GM18517 (cell line): Measurements from ENCODE around the gene SHISAL1.

Source experiments
- ATAC-seq: cut with Tn5 transposase; IDR thresholded peaks from one replicate; pipeline ENCODE4 v1.9.1; 2021; ENCODE audit warnings: mild to moderate bottlenecking, moderate library complexity; ENCODE audit not compliant: unreplicated experiment

Gene SHISAL1

GRCh38 chr22:44281768-44282637 lies 30.7 kb downstream of the SHISAL1 start:
- no peak for ATAC-seq

- no peak for ATAC-seq
These were observed 32.0 kb downstream of the SHISAL1 start for GRCh38 chr22:44280665-44281188.

GRCh38 chr22:44279069-44279360 lies 33.7 kb downstream of the SHISAL1 start:
- ATAC-seq = no peak

- no peak for ATAC-seq
These were observed 34.3 kb downstream of the SHISAL1 start for GRCh38 chr22:44278243-44279068.

- no peak for ATAC-seq
These were observed 35.2 kb downstream of the SHISAL1 start for GRCh38 chr22:44277386-44278135.

- ATAC-seq = no peak
These were observed 35.9 kb downstream of the SHISAL1 start for GRCh38 chr22:44276706-44277356.

- no peak for ATAC-seq
These were observed 36.7 kb downstream of the SHISAL1 start for GRCh38 chr22:44276041-44276440.

GRCh38 chr22:44275631-44275995 lies 37.1 kb downstream of the SHISAL1 start:
- ATAC-seq = no peak

GRCh38 chr22:44274918-44275630 lies 37.7 kb downstream of the SHISAL1 start:
- ATAC-seq = no peak

- no peak for ATAC-seq
These were observed 39.6 kb downstream of the SHISAL1 start for GRCh38 chr22:44273175-44273574.

- no peak for ATAC-seq
These were observed 40.4 kb downstream of the SHISAL1 start for GRCh38 chr22:44272401-44272771.

GRCh38 chr22:44271732-44272400 lies 40.9 kb downstream of the SHISAL1 start:
- no peak for ATAC-seq

- no peak for ATAC-seq
These were observed 41.7 kb downstream of the SHISAL1 start for GRCh38 chr22:44271010-44271500.

GRCh38 chr22:44270556-44270880 lies 42.2 kb downstream of the SHISAL1 start:
- ATAC-seq = no peak

- no peak for ATAC-seq
These were observed 42.8 kb downstream of the SHISAL1 start for GRCh38 chr22:44269757-44270555.

GRCh38 chr22:44269117-44269498 lies 43.6 kb downstream of the SHISAL1 start:
- ATAC-seq = no peak

- ATAC-seq = no peak
These were observed 44.2 kb downstream of the SHISAL1 start for GRCh38 chr22:44268431-44269116.

- no peak for ATAC-seq
These were observed 44.9 kb downstream of the SHISAL1 start for GRCh38 chr22:44267856-44268255.
